ENCODE measurements around the gene OTOP2.

OTOP2 gene, protein sequence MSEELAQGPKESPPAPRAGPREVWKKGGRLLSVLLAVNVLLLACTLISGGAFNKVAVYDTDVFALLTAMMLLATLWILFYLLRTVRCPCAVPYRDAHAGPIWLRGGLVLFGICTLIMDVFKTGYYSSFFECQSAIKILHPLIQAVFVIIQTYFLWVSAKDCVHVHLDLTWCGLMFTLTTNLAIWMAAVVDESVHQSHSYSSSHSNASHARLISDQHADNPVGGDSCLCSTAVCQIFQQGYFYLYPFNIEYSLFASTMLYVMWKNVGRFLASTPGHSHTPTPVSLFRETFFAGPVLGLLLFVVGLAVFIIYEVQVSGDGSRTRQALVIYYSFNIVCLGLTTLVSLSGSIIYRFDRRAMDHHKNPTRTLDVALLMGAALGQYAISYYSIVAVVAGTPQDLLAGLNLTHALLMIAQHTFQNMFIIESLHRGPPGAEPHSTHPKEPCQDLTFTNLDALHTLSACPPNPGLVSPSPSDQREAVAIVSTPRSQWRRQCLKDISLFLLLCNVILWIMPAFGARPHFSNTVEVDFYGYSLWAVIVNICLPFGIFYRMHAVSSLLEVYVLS

DNA sequence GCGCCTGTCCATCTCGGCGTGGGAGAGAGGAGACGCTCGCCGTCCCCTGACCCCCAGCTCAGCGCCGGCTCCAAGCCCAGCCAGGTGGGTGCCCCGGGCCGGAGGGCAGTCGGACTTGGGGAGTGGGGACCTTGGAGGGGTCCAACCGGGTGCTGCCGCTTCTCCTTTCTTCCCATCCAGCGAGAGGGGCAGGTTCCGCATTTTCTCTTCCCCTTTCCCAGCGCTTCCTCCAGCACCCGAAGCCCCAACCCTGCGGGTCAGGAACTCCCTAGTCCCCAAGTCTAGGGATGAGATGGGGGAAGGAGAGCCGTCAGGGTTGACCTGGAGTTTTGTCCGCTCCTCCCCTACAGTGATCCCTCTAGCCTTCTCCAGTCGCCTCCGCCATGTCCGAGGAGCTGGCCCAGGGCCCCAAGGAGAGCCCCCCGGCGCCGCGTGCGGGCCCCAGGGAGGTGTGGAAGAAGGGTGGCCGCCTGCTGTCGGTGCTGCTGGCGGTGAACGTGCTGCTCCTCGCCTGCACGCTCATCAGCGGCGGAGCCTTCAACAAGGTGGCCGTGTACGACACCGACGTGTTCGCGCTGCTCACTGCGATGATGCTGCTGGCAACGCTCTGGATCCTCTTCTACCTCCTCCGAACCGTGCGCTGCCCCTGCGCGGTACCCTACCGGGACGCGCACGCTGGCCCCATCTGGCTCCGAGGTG, at the start of gene OTOP2:
Gene OTOP2 (plus strand): TSS at position 24 of the 699 bp plus-strand sequence. CDS start 360 bp downstream, at position 384.
- DNase-seq: no peak

DNA sequence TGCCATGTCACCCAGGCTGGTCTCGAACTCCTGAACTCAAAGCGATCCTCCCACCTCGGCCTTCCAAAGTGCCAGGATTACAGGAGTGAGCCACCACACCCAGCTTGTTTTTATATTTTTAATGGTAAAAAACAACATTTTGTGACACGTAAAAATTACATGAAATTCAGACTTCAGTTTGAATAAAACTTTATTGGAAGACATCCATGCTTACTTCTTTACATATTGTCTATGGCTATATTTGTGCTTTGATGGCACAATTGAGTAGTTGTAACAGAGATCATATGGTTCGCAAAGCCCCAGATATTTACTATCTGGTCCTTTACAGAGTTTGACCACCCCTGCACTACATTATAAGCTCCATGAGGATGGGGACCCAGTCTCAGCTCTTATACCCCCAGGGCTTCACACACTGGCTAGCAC, 49.4 kb upstream of the OTOP2 start:
- no peak for DNase-seq

DNA sequence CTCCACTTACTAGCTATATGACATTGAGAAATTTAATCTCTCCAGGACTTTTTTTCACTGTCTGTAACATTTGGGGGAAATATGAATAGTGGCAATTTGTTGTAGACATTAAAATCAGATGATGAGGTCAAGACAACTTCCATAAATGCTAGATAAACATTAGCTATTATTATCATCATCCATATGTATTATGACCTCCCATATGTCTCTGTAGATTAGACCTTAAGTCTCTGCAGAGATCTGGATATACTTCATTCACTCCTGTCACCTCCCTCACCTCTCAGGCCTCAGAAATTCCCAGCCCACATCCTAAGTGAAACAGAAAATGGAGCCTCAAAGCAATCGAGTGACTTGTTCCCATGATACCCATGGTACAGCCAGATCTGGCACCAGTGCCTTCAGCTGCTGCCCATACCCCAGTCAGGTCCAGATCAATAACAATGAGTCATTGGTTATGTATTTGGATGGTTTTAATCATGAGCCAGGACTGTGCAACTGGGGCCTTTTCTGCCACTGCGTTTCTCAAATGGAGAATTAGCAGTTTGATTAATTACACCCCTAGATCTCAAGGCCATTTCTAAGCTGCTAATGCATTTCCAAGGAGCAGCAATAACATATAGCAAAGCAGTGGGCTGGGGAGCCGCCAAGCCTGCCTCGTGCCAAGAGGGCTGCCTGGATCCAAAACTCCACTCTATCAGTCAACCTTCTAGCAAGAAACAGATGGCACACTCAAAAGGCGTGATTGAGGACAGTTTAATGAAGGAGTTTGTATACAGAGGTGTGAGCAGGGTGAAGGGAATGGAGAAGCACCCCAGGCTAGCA, 48.7 kb upstream of the OTOP2 start:
- DNase-seq: no peak

DNA sequence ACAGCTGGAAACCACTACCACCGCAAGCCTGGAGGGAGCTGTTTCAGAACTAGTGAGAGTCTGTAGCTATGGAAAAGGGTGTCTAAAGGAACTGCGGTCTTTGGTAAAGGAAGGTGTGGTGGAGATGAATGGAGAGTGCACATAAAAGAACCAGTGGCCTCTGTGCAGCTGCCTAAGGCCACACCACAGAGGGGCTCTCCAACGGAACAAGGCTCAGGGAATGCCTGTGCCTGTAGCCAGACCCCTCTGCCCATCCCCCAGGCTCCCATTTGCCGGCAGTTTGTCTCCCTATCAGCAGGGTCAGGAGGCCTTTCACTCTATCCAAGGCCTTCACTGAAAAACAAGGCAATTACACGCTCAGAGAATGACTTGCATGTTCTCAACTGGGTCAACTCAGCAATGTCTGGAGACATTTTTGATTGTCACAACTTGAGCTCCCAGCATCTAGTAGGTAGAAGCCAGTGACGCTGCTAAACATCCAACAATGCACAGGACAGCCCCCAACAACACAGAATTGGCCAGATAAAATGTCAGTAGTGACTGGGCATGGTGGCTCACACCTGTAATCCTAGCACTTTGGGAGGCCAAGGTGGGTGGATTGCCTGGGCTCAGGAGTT, 48.0 kb upstream of the OTOP2 start:
- no peak for DNase-seq

DNA sequence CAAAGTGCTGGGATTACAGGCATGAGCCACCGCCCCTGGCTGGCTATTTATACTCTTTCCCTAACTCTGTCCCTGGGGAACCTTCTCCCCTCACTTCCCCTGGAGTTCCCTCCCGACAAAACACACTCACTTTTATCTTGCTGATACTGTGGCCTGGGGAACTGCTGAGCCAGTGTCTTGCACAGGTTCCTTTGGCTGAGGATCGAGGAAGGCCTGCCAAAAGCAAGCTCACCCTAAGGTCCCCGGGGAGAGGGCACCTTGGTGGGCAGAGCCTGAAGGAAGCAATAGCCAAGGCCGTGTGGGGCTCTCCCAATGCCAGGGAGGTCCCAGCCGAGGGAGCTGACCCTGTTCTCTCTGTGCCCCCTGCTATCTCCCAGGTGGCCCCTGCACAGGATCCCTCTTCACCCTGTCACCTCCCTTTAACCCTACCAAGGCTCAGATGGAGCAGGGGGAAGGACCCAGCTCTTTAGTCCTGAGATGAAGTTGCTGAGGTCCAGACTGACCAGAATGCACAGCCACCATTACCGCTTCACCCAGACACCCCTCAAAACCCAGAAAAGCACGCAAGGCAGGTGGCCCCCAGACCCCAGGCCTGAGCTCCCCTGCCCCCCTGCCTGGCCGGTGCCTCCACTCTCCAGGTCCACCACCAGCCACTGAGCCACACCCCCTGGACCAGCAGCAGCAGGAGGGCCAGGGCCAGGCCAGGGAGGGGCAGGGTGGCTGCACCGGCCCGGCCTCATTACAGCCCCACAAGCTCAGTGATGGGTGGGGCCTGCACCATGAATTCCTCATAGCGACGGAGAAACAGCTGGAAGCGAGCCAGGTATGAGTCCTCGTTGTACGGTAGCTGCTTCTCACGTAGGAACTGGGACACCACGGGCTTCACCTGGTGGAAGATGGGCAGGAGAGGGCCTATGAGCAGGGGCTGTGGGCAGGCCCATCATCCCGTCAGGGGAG, 46.2 kb upstream of the OTOP2 start:
- no peak for DNase-seq

DNA sequence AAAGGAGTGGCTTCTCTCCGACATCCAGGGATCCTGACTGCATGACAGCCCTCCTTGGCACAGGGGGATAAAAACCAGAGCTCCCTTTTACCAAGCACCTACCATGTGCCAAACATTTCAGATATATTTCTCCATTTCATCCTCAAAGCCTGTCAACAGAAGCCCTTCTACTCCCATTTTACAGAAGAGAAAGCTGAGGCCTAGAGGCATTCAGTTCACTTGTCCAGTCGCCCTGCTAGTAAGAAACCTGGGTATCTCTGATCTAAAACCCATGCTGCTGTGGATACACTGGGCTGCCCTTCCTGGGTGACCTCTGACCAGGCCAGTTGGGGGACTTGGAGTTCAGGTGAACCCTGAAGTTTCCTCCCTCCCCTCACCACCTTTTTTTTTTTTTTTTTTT, 45.4 kb upstream of the OTOP2 start:
- DNase-seq: no peak

DNA sequence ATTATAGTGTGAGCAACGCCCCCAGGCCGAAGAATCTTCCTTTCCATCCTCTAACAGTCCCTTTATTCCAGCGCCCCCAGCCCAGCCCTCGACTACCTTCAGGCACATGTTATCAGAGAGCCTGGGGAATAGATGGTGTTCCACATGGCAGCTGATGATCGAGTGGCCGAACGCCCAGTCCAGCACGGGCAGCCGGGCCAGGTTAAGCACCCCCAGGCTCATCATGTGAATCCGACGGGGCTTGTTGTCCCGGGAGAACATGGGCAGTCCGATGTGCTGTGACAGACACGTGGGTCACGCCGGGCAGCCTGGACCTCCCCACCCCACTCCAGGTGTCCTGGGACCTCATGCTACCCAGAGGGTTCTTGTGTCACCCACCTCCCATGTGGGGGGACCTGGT, 44.8 kb upstream of the OTOP2 start:
- DNase-seq: no peak

DNA sequence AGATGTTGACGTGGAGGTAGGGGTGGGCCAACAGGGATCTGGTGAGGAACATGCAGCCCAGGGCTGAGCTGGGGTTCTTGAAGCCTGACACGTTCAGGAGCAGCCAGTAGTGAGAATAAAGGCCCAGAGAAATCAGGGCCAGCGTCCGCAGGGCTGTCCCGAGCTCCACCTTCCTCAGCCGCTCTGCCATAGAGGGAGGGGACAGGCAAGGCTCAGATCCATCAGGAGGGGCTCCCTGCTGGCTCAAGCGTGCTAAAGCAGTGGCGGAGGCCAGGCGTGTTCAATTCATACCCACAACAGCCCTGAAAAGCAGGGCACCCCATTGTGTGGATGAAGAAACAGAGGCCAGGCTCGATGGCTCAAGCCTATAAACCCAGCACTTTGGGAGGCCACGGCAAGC, 43.0 kb upstream of the OTOP2 start:
- DNase-seq: no peak

DNA sequence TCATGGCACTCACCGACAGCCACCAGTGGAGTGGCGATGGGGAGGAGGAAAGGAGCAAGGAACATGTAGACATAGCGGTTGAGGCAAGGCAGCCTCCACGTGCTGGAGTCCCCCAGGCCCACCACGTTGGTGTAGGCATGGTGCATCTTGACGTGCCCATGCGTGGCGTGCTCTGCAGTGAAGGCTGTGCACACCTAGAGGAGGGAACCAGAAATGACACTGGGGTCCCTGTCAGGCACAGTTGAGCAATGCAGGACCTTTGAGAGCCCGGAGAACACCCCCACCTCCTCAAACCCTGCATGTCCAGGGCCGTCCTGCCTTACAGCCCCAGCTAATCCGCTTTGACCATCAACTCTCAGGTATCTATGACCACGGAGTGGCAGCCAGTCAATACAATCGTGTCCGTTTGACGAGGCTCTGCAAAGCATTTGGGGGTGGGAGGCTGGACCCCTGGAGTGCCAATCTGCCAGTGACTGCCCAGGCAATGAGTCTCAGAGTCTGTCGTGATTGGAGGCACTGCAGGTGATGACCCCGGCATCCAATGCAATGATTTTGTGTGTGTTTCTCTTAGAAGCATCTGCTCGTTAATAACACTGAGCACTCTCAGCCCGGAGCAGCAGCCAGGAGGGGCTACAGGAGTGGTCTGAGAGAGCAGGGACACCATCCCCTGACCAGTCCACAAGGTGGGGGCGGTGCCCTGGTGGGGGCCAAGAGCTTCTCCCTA, 41.4 kb upstream of the OTOP2 start:
- no peak for DNase-seq

DNA sequence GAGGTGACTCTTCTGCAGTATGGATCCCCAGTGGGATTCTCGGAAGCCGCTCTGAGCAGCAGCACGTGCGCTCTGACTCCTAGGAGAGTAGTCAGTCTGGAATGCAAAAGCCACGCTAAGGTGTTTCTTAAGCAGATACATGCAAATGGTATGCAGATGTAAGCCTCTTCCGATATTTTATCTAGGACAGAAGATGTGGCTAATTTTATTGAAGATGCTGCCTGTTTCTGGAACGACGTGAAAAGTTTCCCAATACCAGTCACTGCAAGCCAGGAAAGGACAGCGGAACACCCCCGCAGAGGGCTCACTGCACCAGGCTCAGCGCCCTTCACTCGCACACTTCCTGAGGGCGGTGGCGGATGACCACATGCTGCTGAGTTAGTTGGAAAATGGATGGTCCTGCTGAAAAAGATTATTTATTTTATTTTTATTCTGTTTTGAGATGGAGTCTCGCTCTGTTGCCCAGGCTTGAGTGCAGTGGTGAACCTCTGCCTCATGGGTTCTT, 40.8 kb upstream of the OTOP2 start:
- no peak for DNase-seq

DNA sequence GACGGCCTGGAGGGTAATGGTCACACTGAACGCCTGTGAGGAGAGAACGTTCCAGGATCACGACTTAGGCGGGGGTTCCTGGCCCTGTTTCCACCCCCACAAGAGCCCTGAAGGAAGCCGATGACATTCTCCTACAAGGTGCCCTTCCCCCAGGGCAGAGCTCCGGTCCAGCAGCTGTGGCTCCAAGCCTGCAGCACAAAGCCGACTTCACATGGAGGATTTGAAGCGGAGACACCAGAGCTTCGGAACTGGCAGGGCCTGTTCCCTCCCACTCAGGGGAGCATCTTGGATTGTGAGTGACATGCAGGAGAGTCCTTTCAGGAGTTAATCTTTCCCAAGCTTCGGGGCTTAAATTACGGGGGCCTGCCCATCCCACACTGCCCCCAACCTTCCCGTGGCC, 35.6 kb upstream of the OTOP2 start:
- DNase-seq: no peak

DNA sequence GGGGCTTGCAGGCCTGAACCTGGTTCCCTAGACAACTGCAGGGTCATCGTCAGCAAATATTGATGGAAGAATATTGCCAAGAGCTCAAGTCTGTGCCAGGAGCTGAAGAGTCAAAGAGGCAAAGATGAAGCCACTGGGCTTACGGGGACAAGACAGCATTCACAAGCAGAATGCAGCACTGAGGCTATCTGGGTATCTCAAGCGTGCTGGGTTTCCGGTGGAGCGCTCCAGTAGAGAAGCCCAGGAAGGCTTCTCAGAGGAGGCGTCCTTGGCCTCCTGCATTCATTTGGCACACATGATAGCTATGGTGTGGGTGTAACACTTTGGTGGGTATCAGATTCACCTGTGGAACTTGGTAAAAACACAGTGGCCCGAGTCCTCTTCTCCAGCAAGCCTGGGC, 33.5 kb upstream of the OTOP2 start:
- DNase-seq: no peak

DNA sequence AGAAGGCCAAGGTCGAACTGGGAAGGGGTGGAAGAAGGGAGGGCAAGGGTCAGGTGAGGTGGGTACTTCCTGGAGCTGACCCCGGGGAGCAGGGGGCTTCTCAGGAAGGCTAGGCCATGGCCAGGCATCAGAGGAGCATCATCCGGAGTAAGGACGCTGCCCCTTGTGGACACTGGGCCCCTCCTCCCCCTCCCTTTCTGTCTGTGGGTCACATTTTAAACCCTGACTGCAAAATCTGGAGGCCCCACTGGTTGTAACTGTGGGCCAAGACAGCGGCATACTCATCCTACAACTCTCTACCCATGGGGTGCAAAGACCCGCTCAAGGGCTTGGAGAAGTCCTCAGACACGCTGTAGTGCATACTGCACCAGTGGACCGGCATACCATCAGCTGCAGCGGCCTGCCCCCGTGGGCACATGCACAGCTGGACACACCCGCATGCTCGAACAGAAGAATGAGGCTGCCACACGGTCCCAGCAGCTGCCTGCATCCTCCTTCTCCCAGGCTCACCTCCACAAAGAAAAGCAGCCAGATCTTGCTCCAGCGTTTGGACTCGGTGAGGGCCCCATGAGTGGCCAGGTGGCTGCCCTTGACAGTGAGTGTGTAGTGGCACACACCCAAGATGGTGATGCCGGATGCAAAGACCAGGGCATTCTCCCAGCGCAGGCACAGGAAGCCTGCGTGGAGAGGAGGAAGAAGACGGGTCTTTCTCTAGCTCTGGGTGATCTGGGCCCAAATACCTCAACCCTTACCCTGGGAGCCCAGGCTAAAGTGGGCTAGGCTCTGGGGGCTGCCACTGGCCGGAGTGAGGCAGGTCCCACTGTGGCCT, 31.8 kb upstream of the OTOP2 start:
- DNase-seq: no peak

DNA sequence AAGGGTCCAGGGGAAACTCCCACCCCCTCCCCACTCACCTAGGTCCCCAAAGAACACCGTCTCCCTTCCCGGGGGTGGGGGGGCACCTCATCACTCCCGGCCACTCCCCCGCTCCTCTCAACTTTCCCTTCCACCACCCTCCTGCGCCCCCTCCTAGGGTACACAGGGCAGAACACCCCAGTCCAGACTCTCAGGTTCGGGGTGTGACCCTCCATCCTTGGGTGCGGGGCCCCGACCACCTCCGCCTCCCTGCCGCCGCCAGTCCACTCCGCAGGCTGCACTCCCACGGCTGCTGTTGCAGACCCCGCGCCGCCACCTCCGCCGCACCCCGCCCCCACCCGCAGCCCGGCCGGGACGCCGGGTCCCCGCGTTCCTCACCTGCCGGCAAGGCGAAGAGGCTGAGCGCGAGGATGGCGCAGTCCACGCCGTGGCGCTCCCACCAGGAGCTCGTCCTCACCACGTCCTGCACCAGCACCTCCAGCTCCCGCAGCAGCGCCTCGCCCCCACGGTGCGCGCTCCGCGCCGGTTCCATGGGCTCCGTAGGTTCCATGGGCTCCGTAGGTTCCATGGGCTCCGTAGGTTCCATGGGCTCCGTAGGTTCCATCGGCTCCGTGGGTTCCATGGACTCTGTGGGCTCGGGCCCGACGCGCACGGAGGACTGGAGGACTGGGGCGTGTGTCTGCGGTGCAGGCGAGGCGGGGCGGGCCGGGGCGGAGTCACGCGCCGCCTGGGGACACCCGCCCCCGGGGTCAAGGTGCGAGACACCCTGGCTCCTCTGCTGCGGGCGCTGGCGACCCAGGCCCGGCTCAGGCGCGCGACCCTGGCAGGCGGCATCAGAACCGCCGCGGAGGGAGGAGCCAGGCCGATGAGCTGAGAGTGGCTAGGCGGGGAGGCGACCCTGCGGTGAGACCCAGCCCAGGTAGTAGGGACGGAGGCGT, 30.8 kb upstream of the OTOP2 start, which contains the start of gene FADS6:
Gene FADS6 (minus strand): TSS at position 660 of the 938 bp plus-strand sequence. CDS start 38 bp downstream, at position 622.
- no peak for DNase-seq

DNA sequence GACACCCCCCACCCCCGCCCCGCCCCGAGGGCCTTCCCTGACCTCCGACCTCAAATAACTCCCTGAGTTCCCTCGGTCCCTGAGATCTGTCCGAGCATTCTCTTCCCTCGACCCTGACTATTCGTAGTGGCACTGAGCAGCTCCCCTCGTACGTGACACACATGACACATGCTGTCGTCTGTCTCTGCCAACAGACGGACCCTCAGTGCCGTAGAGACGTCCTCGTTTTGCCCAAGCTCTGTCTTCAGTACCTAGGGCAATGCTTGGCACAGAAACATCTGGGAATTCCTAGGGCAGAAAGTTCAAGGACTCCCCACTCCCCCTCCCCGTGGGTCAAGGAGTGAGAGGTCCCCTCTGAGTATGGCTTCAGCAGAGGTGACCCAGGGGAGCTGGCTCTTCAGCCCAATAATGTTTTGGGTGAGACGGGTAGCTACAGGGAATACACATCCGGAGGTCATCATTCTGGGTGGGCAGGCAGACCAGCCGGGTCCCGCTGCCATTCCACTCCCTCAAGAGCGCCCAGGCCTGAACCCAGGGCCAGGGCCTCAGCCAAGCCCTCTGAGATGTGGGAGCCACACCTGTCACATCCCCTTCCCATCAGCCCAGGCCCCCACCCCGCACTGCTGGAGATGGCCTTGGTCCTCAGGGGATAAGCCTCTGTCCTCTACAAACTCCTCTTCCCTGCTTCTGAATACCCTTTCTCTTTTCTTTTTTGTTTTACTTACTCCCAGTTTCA, 30.0 kb upstream of the OTOP2 start:
- no peak for DNase-seq

DNA sequence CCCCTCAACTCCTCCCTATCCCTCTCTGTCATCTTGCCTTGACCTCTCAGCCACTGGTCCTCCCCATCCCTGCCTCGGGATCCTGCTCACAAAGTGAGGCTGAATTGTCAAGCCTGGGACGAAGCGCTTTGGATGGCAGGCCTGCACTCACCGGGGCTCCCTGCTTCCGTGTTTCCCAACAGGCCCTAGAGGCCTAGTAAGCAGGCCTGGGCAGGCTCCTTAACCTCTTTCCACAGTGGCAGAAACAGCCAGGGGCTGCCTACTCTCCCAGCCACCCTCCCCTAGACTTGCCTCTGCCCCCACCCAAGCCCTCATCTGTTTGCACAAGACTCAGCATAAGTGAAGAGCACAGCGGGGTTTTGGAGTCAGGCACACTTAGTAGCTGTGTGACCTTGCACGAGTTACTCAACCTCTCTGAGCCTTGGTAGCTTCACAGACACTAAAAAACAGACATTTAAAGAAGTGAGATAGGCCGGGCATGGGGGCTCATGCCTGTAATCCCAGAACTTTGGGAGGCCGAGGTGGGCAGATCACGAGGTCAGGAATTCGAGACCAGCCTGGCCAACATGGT, 25.6 kb upstream of the OTOP2 start:
- DNase-seq: no peak

DNA sequence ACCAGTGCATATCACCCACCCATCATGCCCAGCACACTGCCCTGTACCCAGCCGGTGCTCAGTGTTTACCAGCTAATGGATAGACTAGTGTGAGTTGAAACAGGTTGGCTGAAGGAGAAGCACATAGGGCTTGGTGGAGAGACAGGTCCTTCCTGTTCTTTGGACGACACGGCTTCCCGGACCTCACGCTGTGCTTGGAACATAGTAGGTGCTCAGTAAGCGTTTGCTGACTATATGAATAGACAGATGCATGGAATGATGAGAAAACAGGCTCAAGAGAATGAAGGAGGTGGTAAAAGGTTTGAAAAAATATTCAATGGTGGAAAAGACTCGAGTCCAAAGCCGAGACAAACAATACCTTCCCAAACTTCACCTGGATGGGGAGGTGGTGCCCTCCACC, 23.9 kb upstream of the OTOP2 start:
- DNase-seq: no peak
